Measurements from ENCODE around the gene FHIP2A.

FHIP2A gene

DNA sequence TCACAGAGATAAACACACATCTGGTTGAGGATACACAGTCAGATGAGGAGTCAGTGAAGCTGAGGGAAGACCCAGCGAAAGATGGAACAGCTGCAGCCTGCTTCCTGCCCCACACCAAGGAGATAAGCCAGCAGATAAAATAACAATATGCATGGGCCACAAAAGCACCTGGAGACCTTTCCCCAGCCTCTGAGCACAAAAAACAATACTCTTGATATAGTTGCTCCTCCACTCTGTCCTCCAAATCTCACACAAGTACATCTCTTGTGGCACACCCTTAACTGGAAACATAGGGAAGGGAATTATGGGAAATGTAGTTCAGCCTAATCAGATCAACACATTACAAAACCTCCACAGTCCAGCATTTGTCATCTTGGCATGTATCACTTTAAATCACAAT is 9.7 kb upstream of the FHIP2A start:
- ChIA-PET CTCF (no interaction called here), POLR2A (ENCODE audit: low non-redundant PET) (no interaction called here)
- TF ChIP-seq, protein P1, sequence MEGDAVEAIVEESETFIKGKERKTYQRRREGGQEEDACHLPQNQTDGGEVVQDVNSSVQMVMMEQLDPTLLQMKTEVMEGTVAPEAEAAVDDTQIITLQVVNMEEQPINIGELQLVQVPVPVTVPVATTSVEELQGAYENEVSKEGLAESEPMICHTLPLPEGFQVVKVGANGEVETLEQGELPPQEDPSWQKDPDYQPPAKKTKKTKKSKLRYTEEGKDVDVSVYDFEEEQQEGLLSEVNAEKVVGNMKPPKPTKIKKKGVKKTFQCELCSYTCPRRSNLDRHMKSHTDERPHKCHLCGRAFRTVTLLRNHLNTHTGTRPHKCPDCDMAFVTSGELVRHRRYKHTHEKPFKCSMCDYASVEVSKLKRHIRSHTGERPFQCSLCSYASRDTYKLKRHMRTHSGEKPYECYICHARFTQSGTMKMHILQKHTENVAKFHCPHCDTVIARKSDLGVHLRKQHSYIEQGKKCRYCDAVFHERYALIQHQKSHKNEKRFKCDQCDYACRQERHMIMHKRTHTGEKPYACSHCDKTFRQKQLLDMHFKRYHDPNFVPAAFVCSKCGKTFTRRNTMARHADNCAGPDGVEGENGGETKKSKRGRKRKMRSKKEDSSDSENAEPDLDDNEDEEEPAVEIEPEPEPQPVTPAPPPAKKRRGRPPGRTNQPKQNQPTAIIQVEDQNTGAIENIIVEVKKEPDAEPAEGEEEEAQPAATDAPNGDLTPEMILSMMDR (conservative IDR thresholded peaks at IDR 0.05; ENCODE audit: low read depth): no peak
- no peak overlapping the region for H3K27ac ChIP-seq
- DNase-seq (ENCODE audit: low spot score): no peak

DNA sequence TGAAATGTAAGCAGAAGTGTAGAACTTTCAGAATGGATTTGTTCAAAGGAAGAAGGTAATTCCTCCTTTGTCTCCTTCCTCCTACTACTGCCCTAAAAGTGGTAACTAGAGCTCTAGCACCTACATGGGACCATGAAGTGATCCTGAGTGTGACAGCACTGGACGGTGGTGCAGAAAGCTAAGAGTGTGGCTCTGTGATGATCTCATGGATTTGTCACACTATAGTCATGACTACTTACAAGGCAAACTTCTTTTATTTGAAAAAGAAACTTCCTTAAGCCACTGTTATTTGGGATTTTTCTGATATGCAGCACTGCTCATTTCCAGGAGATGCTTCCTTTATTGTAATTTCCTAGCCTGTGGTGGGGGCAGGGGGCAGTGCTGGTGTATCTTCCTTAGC is 5.8 kb upstream of the FHIP2A start:
- DNase-seq (ENCODE audit: low spot score): no peak
- POLR2A ChIA-PET (ENCODE audit: low non-redundant PET): no interaction called here
- CTCF ChIA-PET: interaction anchor here (0.6 kb wide), 1 partner anchor 989 kb away, joined by 4 read pairs; no protein-coding TSS in a partner anchor
- TF ChIP-seq, protein P1 (conservative IDR thresholded peaks at IDR 0.05; ENCODE audit: low read depth): no peak
- no peak overlapping the region for H3K27ac ChIP-seq

DNA sequence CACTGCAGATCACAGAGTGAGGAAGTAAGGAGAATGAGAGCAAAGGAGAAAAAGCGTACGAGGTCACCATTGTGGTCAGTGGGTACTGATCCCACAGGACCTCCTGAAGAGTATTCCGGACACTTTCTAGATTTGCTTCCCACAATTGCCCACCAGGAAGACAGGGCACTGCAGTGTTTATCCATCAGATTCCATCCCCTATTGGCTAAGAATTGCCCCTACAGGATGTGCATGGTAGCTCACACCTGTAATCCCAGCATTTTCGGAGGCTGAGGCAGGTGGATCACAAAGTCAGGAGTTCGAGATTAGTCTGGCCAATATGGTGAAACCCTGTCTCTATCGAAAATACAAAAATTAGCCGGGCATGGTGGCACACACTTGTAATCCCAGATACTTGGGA is 5.3 kb upstream of the FHIP2A start:
- TF ChIP-seq, protein P1 (conservative IDR thresholded peaks at IDR 0.05; ENCODE audit: low read depth): no peak
- no peak for DNase-seq (ENCODE audit: low spot score)
- CTCF ChIA-PET: no interaction called here

GRCh38 chr10:114819322-114819721 is 2.3 kb upstream of the FHIP2A start:
- TF ChIP-seq, protein P1 (conservative IDR thresholded peaks at IDR 0.05; ENCODE audit: low read depth): no peak
- no peak overlapping the region for H3K27ac ChIP-seq
- ChIA-PET POLR2A (ENCODE audit: low non-redundant PET) (no interaction called here), CTCF (no interaction called here)
- DNase-seq (ENCODE audit: low spot score): no peak

More for the DNA sequence above, 5.3 kb upstream of the FHIP2A start:
- H3K27ac ChIP-seq: no peak overlapping the region
- POLR2A ChIA-PET (ENCODE audit: low non-redundant PET): no interaction called here

DNA sequence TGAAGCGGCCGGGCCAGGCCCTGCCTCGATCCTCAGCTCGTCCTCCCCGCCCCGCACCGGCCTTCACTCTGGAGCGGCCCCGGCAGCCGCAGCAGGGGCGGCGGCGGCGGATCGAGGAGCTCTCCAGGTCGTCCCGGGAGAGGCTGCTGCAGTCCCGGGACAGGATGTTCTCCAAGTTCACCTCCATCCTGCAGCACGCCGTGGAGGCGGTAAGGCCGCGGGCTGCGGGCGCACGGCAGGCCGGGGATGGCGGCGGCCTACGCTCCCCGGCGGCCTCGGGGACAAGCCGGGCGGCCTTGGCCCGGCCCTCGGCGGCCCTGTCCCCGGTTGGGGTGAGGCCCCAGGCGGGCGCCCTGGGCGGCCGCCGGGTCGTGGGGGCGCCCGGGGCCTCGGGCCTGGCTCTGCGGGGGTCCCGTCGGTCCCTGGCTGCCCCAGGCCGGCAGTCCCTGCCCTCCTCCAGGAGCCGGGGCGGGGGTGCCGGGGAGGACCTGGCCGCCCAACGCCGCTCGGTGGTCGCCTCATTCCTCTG is 399 bp downstream of the FHIP2A start:
- ChIA-PET CTCF (interaction anchor here (0.6 to 3.0 kb wide), 21 partner anchors 9 to 702 kb away, joined by 3 to 22 read pairs (median 3); no protein-coding TSS in a partner anchor), POLR2A (ENCODE audit: low non-redundant PET) (no interaction called here)
- TF ChIP-seq, protein P1 (conservative IDR thresholded peaks at IDR 0.05; ENCODE audit: low read depth): peak; percentile 64; the same call in 1 of the 2 replicates
- H3K27ac ChIP-seq: peak overlapping the region; percentile 92
- DNase-seq (ENCODE audit: low spot score): peak; percentile 44

DNA sequence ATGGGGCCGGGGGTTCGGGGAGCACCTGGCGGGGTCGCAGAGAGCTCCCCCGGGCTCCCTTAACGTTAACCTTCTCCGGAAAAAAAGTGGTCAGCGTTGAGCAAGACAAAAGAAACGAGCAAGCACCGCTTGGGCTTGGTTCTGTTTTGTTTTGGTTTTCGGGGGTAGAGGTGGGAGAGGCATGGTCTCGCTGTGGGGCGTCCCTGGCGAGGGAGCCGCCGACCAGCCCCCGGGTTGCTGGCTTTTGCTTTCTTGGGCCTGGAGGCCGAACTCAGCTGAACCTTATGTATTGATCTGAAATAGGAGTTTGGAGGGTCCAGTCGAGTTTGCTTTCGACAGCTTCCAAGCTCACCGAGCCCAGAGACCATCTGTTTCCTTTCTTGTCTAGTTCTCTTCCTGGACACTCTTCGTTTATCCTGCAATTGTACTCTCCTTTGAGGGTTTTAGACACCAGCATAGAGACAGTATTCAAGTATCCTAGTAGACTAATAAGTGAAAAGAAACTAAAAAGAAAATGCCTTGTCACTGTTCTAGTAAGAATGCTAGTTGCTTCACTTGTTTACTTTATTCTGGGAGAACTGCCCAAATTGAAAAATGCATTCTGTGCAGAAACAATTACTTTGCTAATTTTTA is 980 bp downstream of the FHIP2A start:
- TF ChIP-seq, protein P1 (conservative IDR thresholded peaks at IDR 0.05; ENCODE audit: low read depth): no peak
- ChIA-PET POLR2A (ENCODE audit: low non-redundant PET) (no interaction called here), CTCF (interaction anchor here (0.7 to 3.0 kb wide), 11 partner anchors 9 to 351 kb away, joined by 3 to 22 read pairs (median 3); no protein-coding TSS in a partner anchor)
- peak overlapping the region; percentile 92 for H3K27ac ChIP-seq
- DNase-seq (ENCODE audit: low spot score): peak; percentile 34

Measured in RWPE1 (cell line).